ENCODE data around the gene ENTHD1.

DNA sequence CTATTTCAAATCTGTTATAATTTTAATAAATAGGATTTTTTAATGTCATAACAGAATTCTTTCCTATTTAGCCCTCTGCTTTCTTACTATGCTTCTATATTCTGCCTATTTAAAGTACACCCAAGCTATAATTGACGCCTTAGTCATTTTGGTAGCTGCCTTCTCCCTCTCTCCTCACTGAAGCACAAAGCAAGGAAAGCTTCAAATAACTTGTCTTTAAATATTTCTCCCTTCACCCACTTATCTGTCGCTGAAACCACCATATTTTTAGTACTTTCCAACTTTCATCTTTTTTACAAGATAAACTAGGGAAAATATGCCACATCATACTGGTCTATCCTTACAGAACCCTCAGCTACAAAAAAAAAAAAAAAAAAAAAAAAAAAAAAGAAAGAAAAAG is 127.9 kb downstream of the ENTHD1 start:
- no peak for TF ChIP-seq POLR2AphosphoS5 (IDR thresholded peaks at IDR 0.05; ENCODE audit: low read depth, low read length)
- no peak for TF ChIP-seq SIN3A (conservative IDR thresholded peaks at IDR 0.05 in 1 of 2, IDR thresholded peaks at IDR 0.05 in 1 of 2; ENCODE audit: low read depth in 1 of 2, low read length in 2 of 2)
- no peak for TF ChIP-seq USF2 (IDR thresholded peaks at IDR 0.05; ENCODE audit: low read length)
- TF ChIP-seq MAFK (IDR thresholded peaks at IDR 0.05; ENCODE audit: low read depth, low read length): no peak
- no peak for TF ChIP-seq TAF1 (IDR thresholded peaks at IDR 0.05; ENCODE audit: low read depth, low read length)
- no peak for TF ChIP-seq GTF2F1 (IDR thresholded peaks at IDR 0.05; ENCODE audit: borderline replicate concordance, low read depth, low read length)
- no peak for TF ChIP-seq ZNF274 (IDR thresholded peaks at IDR 0.05; ENCODE audit: borderline replicate concordance, extremely low read depth, low read length)
- TF ChIP-seq, protein P1, sequence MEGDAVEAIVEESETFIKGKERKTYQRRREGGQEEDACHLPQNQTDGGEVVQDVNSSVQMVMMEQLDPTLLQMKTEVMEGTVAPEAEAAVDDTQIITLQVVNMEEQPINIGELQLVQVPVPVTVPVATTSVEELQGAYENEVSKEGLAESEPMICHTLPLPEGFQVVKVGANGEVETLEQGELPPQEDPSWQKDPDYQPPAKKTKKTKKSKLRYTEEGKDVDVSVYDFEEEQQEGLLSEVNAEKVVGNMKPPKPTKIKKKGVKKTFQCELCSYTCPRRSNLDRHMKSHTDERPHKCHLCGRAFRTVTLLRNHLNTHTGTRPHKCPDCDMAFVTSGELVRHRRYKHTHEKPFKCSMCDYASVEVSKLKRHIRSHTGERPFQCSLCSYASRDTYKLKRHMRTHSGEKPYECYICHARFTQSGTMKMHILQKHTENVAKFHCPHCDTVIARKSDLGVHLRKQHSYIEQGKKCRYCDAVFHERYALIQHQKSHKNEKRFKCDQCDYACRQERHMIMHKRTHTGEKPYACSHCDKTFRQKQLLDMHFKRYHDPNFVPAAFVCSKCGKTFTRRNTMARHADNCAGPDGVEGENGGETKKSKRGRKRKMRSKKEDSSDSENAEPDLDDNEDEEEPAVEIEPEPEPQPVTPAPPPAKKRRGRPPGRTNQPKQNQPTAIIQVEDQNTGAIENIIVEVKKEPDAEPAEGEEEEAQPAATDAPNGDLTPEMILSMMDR (IDR thresholded peaks at IDR 0.05; ENCODE audit: control extremely low read depth in 1 of 3, insufficient read depth in 1 of 3, low read depth in 1 of 3, low read length in 3 of 3): no peak
- TF ChIP-seq FOSL1 (IDR thresholded peaks at IDR 0.05; ENCODE audit: insufficient read depth, low read depth, low read length): no peak
- TF ChIP-seq POLR2A (IDR thresholded peaks at IDR 0.05; ENCODE audit: control extremely low read depth in 1 of 2, low read depth in 2 of 2, low read length in 2 of 2): no peak
- TF ChIP-seq EZH2 (IDR thresholded peaks at IDR 0.05; ENCODE audit: low read depth, low read length, severe bottlenecking): no peak
- no peak for TF ChIP-seq SP4 (IDR thresholded peaks at IDR 0.05; ENCODE audit: low read length)

All from H1 (cell line).